ENCODE data around the gene SAMD13. TPM values are rescaled to one million over a fixed set of nuclear protein-coding genes. Genes with fewer than 3 reads are reported as not detected.
"Not testable (repeated sequence)": the region's sequence is repeated elsewhere in the genome, so short reads cannot be mapped to it uniquely, and the experiment has no call there.

Gene SAMD13
- total RNA-seq, 1 donor from 2014 or later: 0.20 TPM

- DNase-seq (ENCODE audit: low read depth in 2 of 2): no peak
These were observed 18.1 kb upstream of the SAMD13 start for GRCh38 chr1:84283381-84283780.

GRCh38 chr1:84286071-84286470, 15.4 kb upstream of the SAMD13 start:
- peak in 1 of 2 donors; percentile 37 for DNase-seq (ENCODE audit: low read depth in 2 of 2)

DNA sequence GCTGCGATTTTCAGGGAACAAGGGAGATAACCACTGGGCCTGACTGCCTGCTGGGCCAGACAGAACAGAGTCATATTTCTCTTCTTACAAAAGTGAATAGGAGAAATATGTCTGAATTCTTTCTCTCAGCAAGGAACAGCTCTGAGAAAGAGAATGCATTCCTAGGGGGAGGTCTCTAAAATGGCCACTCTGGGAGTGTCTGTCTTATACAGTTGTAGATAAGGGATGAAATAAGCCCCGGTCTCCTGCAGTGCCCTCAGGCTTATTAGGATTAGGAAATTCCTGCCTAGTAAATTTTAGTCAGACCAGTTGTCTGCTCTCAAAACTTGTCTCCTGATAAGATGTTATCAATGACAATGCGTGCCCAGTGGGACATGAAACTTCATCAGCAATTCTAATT, 14.1 kb upstream of the SAMD13 start:
- DNase-seq (ENCODE audit: low read depth in 2 of 2): not testable (repeated sequence)

GRCh38 chr1:84289169-84289785, 12.2 kb upstream of the SAMD13 start:
- DNase-seq (ENCODE audit: low read depth in 2 of 2): no peak

DNA sequence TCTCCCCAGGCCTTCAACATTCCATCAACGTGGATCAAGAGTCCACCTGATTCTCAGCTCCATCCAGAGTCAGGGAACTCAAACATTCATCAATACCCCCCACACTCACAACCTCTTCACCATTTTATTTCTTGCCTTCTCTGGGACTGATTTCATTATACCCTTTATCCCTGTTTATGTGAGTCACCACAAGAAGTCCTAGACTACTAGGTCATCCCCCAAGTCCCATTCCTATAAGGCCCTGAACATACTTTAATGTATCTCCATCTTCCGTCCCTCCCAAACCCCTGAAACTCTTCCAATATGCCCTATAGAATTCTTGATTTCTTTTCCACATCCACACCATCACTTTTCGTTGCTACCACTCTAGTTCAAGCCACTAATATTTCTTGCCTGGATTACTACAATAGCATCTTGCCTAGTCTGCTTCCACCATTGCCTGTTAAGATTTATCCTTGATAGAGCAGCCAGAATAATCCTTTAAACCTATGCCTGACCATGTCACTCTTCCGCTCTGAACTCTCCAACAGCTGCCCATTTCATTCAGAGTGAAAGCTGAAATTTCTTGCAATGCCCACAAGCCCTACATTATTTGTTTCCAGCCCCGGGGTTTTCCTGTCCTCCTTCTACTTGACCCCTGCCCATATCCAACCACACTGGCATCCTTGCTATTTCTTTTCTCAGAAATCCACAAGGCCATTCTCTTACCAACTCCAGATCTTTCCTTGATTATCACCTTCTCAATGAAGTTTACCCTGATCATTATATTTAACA, 9.4 kb upstream of the SAMD13 start:
- DNase-seq (ENCODE audit: low read depth in 2 of 2): no peak

DNA sequence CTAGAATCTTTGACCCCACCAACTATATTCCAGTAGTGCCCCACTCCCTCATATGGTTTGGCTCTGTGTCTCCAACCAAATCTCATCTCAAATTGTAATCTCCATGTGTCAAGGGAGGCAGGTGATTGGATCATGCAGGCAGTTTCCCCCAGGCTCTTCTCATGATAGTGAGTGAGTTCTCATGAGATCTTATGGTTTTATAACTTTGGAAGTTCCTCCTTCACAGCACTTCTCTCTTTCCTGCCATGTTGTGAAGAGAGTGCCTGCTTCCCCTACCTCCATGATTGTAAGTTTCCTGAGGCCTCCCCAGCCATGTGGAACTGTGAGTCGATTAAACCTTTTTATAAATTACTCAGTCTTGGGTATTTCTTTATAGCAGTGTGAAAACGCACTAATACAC, 7.7 kb upstream of the SAMD13 start:
- no peak for DNase-seq (ENCODE audit: low read depth in 2 of 2)

DNA sequence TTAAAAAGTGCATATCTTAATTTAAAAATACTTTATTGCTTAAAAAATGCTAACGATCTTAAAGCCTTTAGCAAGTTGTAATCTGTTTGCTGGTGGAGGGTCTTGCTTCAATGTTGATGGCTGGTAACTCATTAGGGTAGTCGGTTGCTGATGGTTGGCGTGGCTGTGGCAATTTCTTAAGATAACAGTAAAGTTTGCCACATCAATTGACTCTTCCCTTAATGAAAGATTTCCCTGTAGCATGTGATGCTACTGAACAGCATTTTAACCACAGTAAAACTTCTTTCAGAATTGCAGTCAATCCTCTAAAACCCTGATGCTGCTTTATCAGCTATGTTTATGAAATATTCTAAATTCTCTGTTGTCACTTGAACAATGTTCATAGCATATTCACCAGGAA, 6.8 kb upstream of the SAMD13 start:
- DNase-seq (ENCODE audit: low read depth in 2 of 2): no peak

GRCh38 chr1:84297546-84298244, 3.8 kb upstream of the SAMD13 start:
- DNase-seq (ENCODE audit: low read depth in 2 of 2): no peak

- DNase-seq (ENCODE audit: low read depth in 2 of 2): peak; percentile 49 to 63
These were observed 3.2 kb upstream of the SAMD13 start for GRCh38 chr1:84298328-84298683.

GRCh38 chr1:84298684-84299535, 2.6 kb upstream of the SAMD13 start:
- DNase-seq (ENCODE audit: low read depth in 2 of 2): peak; percentile 26 to 42

DNA sequence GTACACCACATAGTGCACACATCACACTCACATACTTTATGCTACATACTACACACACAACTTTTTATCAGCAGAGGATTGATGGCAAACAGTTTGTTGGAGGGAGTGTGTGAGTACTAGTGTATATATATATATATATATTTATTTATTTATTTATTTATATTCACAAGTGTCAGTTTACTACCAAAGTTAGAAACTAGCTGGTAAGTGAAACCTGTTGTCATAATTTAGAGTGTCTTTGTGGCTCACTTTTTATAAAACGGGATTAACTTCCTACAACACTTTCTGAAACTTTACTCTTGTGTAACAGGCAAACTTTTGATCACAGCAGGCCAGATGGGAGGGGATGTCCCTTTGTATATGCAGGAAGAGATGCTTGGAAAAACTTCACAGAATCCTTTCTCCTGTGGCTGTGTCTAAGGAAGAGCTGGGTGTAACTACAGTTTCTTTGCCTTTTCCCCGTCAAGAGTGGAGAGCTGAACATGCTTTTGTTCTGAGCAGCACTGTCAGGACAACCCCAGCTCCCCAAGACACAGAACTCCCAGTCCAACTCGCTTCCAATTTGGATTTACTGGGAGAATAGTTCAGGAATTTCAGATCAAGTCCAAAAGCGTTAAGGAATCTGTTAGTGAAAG, 1.9 kb upstream of the SAMD13 start:
- peak; percentile 41 for DNase-seq (ENCODE audit: low read depth in 2 of 2)

DNA sequence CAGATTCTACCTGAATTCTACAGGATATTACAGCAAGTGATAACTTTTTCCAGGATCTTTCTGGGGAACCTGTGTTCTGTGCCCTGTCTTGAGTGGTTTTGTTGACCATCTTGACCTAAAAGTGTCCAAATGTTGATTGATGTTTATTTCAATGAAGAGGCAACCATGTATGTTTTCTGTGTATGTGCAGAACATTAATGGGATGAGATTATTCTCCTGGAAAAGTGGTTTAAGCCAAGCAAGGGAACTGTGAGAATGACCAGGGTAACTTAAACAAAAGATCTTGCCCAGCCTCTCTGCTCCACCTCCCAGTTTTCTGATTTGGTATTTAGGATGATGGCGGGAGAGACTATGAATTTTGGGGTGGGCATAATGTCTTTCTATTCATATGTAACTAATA, 1.0 kb upstream of the SAMD13 start:
- DNase-seq (ENCODE audit: low read depth in 2 of 2): peak in 1 of 2 donors; percentile 2

- DNase-seq (ENCODE audit: low read depth in 2 of 2): peak; percentile 3 to 28
These were observed 377 bp downstream of the SAMD13 start for GRCh38 chr1:84301785-84302385.

DNA sequence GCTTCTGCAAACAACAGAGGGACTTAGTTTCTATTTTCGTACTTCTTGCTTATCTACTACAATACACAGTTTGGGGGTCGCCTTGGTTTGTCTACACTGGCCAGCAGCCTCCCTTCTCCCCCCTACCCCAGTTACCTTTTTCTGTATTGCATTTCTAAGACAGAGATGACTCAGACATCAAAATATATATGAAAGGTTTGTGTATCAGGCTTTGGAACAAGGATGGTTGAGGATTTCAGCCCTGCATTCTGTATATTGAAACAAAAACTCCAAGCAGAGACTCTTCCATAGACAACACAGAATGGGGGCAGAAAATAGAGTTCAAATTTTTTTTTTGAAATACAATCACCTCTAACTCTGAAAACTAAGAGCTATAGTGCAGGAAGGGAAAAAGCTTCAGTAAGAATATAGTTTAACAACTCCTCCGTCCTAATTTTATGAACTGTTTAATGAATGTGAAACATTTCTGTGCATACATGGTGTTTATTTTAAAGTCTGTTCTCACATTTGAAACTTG, 1.9 kb downstream of the SAMD13 start:
- no peak for DNase-seq (ENCODE audit: low read depth in 2 of 2)

- DNase-seq (ENCODE audit: low read depth in 2 of 2): no peak
These were observed 5.9 kb downstream of the SAMD13 start for GRCh38 chr1:84307398-84307797.

- DNase-seq (ENCODE audit: low read depth in 2 of 2): no peak
These were observed 9.8 kb downstream of the SAMD13 start for GRCh38 chr1:84311296-84311695.

DNA sequence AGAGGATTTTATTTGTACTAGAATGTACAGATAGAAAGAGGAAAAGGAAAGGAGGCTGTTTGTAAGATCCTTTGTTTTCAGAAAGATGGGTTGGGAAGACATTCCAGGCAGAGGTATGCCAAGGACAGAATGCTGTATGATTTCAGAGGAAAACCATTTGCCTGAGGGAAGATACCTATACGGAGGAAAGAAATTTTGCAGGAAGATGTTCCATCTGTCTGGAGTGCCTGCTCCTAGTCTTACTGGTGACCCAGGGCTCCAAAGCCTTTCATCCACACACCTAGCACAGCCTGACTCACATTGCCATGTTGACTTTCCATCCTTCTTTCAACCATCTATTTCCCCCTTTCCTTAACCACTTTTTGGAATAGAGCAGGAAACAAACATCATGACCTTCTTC, 18.2 kb downstream of the SAMD13 start:
- no peak for DNase-seq (ENCODE audit: low read depth in 2 of 2)

- no peak for DNase-seq (ENCODE audit: low read depth in 2 of 2)
These were observed 26.3 kb downstream of the SAMD13 start for GRCh38 chr1:84327830-84328229.

GRCh38 chr1:84330125-84330984, 28.8 kb downstream of the SAMD13 start:
- no peak for DNase-seq (ENCODE audit: low read depth in 2 of 2)

- no peak for DNase-seq (ENCODE audit: low read depth in 2 of 2)
These were observed 38.0 kb downstream of the SAMD13 start for GRCh38 chr1:84339503-84339902.

All from lung microvascular endothelial cell (primary cell).